HEK293T (cell line): ENCODE measurements around the gene KRTAP3-3.

Experiments used
- CTCF ChIA-PET: fragments of 350-600 bp; formaldehyde crosslinking; extraction: SDS; loops from one replicate; lab custom pipeline; 2021; ENCODE audit warnings: antibody characterized with exemption, inconsistent platforms; lab: Yijun Ruan, JAX
- POLR2A ChIA-PET: fragments of 350-600 bp; formaldehyde crosslinking; extraction: SDS; loops from one replicate; lab custom pipeline; 2020; ENCODE audit warnings: antibody characterized with exemption, inconsistent platforms; lab: Yijun Ruan, JAX
- DNase-seq: peaks from one replicate; pipeline ENCODE4 v3.0.0; 2012; ENCODE audit warnings: mixed read lengths; ENCODE audit errors: extremely low spot score
- ARNT ChIP-seq: fragments of 450-650 bp; IDR thresholded peaks from 2 replicates; pipeline ENCODE4 v1.6.1; 2017; ENCODE audit warnings: mild to moderate bottlenecking
- BHLHE40 ChIP-seq: fragments of 450-650 bp; IDR thresholded peaks from 2 replicates; pipeline ENCODE4 v1.6.1; 2016; ENCODE audit warnings: mild to moderate bottlenecking, moderate library complexity, borderline replicate concordance
- CTBP1 ChIP-seq: fragments of 450-650 bp; IDR thresholded peaks from 2 replicates; pipeline ENCODE4 v1.6.1; 2016; ENCODE audit warnings: borderline replicate concordance
- ELF4 ChIP-seq: fragments of 450-650 bp; IDR thresholded peaks from 2 replicates; pipeline ENCODE4 v1.6.1; 2017; ENCODE audit warnings: antibody characterized with exemption
- FOXA1 ChIP-seq: fragments of 450-650 bp; IDR thresholded peaks from 2 replicates; pipeline ENCODE4 v1.6.1; 2016; ENCODE audit warnings: mild to moderate bottlenecking
- FOXK2 ChIP-seq: fragments of 450-650 bp; IDR thresholded peaks from 2 replicates; pipeline ENCODE4 v1.6.1; 2016; ENCODE audit warnings: mild to moderate bottlenecking
- FOXM1 ChIP-seq: fragments of 450-650 bp; IDR thresholded peaks from 2 replicates; pipeline ENCODE4 v1.6.1; 2017; ENCODE audit warnings: mild to moderate bottlenecking, borderline replicate concordance
- HDGF ChIP-seq: fragments of 450-650 bp; IDR thresholded peaks from 2 replicates; pipeline ENCODE4 v1.6.1; 2017; ENCODE audit warnings: antibody characterized with exemption, borderline replicate concordance
- L3MBTL2 ChIP-seq: fragments of 450-650 bp; conservative IDR thresholded peaks from 2 replicates; pipeline ENCODE4 v1.6.1; 2016; ENCODE audit warnings: mild to moderate bottlenecking
- LEF1 ChIP-seq: fragments of 450-650 bp; IDR thresholded peaks from 2 replicates; pipeline ENCODE4 v1.6.1; 2017; ENCODE audit warnings: mild to moderate bottlenecking, borderline replicate concordance
- NFRKB ChIP-seq: fragments of 450-650 bp; IDR thresholded peaks from 2 replicates; pipeline ENCODE4 v1.6.1; 2016; ENCODE audit warnings: mild to moderate bottlenecking, moderate library complexity
- PKNOX1 ChIP-seq: fragments of 450-650 bp; IDR thresholded peaks from 2 replicates; pipeline ENCODE4 v1.6.1; 2016
- SP1 ChIP-seq: fragments of 450-650 bp; IDR thresholded peaks from 2 replicates; pipeline ENCODE4 v1.6.1; 2017
- SUZ12 ChIP-seq: fragments of 450-650 bp; IDR thresholded peaks from 2 replicates; pipeline ENCODE4 v1.6.1; 2016; ENCODE audit warnings: mild to moderate bottlenecking
- TARDBP ChIP-seq: fragments of 450-650 bp; IDR thresholded peaks from 2 replicates; pipeline ENCODE4 v1.6.1; 2016
- ZNF384 ChIP-seq: fragments of 450-650 bp; IDR thresholded peaks from 2 replicates; pipeline ENCODE4 v1.6.1; 2016

The KRTAP3-3 gene

GRCh38 chr17:40960144-40960543, 33.8 kb downstream of the KRTAP3-3 start:
- ChIA-PET POLR2A (no interaction called here), CTCF (no interaction called here)
- TF ChIP-seq FOXM1 (no peak), FOXK2 (no peak), BHLHE40 (no peak), SUZ12 (no peak), ZNF384 (no peak), FOXA1 (no peak), SP1 (no peak), TARDBP (no peak)
- no peak for DNase-seq

- CTCF ChIA-PET, result no interaction called here
- DNase-seq, result no peak
Observed at GRCh38 chr17:40958086-40958953, 35.6 kb downstream of the KRTAP3-3 start.

GRCh38 chr17:40956401-40957254, 37.3 kb downstream of the KRTAP3-3 start:
- no peak for DNase-seq
- TF ChIP-seq FOXK2 (no peak), SP1 (no peak), HDGF (no peak), ARNT (no peak), LEF1 (no peak), ELF4 (no peak), L3MBTL2 (no peak), FOXM1 (no peak), PKNOX1 (no peak), BHLHE40 (no peak), NFRKB (no peak), CTBP1 (no peak), ZNF384 (no peak), FOXA1 (no peak), SUZ12 (no peak)
- ChIA-PET CTCF (no interaction called here), POLR2A (no interaction called here)

More at GRCh38 chr17:40958086-40958953, 35.6 kb downstream of the KRTAP3-3 start:
- TF ChIP-seq CTBP1 (no peak), L3MBTL2 (no peak), FOXK2 (no peak), FOXA1 (no peak), SUZ12 (no peak), PKNOX1 (no peak), BHLHE40 (no peak), ARNT (no peak), SP1 (no peak), HDGF (no peak), TARDBP (no peak), ELF4 (no peak), NFRKB (no peak), FOXM1 (no peak), ZNF384 (no peak), LEF1 (no peak)
- POLR2A ChIA-PET, result no interaction called here

GRCh38 chr17:40953881-40954280, 40.1 kb downstream of the KRTAP3-3 start:
- TF ChIP-seq LEF1 (no peak), NFRKB (no peak), ELF4 (no peak), SP1 (no peak), HDGF (no peak), L3MBTL2 (no peak), FOXA1 (no peak), ZNF384 (no peak), CTBP1 (no peak), TARDBP (no peak), PKNOX1 (no peak), ARNT (no peak), FOXK2 (no peak), BHLHE40 (no peak), SUZ12 (no peak), FOXM1 (no peak)
- POLR2A ChIA-PET, result no interaction called here
- no peak for DNase-seq
- CTCF ChIA-PET, result no interaction called here

GRCh38 chr17:40952661-40953060, 41.3 kb downstream of the KRTAP3-3 start:
- POLR2A ChIA-PET, result no interaction called here
- no peak for TF ChIP-seq CTBP1
- TF ChIP-seq ELF4, result no peak
- TF ChIP-seq HDGF, result no peak
- no peak for TF ChIP-seq FOXM1
- TF ChIP-seq FOXA1, result no peak
- TF ChIP-seq BHLHE40, result no peak
- TF ChIP-seq ARNT, result no peak
- TF ChIP-seq FOXK2, result no peak
- TF ChIP-seq SUZ12, result no peak
- TF ChIP-seq PKNOX1, result no peak
- TF ChIP-seq LEF1, result no peak
- TF ChIP-seq NFRKB, result no peak
- no peak for TF ChIP-seq L3MBTL2
- TF ChIP-seq ZNF384, result no peak
- no peak for TF ChIP-seq SP1
- no peak for TF ChIP-seq TARDBP
- no peak for DNase-seq
- CTCF ChIA-PET, result interaction anchor here (1.4 kb wide), 1 partner anchor 15 kb away, joined by 4 read pairs; the partner anchor contains the start of gene KRT39
